Kidney tubule cell (primary cell): ENCODE measurements around the gene SH3RF3.

Experiments used
- DNase-seq: peaks from one replicate; pipeline ENCODE4 v3.0.0-alpha.2; 2018; ENCODE audit warnings: low spot score

The SH3RF3 gene

DNA sequence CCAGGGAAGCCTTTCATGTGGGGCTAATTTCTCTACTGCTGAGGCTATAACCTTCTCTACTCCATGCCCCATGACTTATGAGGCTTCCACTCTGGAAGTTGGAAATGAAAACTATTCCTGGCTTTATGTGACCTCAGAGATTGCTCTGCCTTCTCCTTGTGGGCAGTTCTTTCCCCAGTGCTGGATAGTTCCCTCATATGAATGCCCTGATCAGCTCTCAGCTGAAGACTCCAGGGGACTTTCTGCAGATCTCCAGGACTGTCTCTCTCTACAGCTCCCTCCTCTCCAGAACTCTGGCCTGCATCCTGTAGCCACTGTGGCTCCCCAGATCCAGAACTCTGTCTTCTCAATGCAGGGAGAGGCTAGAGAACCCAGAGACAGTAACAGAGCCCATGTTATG is 249.7 kb downstream of the SH3RF3 start:
- no peak for DNase-seq

DNA sequence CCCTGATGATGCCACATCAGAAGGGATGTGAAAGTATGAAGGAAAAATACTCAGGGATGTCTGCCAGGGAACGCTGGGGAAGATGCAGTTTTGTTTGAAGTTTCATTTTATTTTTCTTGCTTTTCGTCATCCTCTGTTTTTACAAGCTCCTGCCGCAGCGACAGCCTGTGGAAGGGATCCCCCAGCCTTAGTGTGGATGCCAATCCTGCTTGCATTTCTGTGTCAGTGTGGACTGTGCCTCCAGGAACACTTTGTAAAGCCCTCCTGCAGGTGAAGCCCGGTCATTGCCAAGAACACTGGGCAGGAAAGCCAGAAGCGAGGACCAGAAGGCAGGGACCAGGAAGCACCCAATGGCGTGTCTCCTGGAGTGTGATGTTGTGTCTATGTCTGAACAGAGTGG is 250.5 kb downstream of the SH3RF3 start:
- DNase-seq = no peak

DNA sequence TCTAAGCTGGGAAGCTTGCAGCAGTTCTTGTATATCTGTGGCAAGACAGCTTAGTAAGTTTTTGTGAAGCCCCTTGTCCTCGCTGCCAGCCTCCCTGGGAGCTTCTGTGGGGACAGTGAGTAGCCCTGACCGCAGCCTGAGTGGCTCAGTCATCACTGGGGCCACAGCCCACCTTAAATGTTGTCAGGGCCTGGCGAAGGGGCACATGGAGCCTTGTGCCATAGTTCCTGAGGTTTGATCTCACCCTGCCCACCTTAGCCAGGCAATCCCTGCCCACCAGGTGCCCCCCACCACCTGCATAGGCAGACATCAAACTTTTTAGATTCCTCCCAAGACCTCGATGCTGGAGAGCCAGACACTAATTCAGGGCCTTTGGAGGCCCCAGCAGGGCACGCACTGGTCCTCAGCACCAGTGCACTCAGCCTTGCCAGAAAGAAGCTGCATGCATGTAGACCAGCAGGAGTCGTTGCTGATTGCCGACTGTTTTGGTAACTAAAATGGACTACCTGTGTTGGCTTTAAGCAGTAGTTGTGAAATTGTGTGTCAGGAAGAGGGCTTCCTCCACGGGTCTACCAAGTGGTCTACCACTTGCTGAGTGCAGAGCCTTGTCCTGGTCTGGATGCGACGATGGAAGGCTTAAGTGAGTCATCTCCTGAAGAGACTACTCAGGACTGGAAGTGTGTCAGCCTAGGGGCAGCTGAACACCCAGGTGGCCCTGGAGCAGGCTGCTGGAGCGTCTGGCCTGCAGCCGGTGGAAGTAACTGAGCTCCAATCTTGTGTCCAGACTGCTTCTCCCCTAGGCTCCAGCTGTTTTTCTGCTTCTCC is 251.7 kb downstream of the SH3RF3 start:
- DNase-seq = no peak

DNA sequence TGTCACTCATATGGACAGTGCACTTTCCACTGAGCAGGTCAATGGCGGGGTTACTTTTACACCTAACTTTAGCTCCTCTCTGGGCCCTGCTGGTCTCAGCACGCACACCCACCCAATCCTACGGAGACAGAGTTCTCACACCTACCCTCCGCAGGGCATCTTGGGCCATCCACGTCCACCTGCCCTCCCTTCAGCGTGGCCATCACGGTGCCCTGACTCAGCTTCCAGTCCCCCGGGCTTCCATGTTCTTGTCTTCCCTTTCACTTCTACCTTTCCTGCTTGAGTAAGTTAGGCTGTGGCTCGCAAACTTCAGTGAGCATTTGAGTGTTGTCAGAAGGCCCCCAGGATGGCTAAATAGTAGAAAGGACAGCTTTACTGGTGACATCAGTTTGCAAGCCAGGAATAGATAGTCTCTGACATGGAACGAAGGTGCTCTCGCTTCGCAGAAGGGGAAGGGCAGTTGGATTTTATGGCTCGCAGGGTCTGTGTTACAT is 252.4 kb downstream of the SH3RF3 start:
- no peak for DNase-seq

DNA sequence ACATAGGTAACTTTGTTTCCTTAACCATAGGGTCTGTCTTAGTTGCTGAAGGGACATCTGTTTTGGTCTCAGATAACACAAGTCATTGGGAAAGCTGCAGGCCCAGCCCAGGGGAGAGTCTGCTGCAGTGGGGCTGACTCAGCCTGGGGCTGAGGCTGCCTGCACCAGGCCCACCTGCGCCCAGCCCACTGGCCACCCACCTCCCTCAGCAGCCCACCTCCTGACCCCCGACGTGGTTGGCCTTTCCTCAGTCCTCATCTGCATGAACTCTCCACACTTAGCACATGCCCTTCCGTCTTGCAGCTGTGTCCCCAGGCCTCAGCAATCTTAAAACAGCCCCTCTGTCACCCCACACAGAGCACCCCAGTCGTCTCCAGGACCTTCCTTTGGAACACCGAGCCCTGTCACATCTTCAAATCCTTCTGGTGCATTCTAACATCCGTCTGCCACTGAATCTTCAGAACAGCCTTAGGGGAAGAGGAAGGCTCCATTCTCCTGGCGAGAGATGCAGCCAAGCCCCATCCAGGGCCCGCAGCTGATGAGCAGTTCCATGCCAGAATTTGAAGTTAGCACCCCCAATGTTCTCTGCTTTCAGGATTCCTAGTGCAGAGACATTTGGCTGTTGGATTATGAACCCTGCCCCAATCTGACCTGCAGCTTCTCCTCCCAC is 253.4 kb downstream of the SH3RF3 start:
- DNase-seq = no peak

DNA sequence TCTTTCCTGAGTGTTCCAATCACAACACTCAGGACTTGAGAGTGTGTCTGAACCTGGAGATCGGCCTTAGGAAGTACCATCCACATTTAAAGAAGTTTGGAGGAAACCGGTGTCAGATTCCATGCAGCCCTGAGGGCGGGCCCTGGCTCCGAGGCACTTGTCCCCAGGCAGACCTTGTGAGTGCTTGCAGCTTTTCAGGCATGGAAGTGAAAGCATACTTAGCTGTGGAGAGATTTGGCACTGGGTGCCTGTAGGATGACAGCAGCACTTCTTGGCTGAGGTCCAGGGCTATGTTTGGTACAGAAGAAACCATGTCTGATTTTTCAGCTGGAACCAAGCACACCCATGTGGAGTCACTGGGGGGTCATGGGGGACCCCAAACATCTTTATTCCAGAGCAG is 253.9 kb downstream of the SH3RF3 start:
- peak; percentile 54 for DNase-seq

DNA sequence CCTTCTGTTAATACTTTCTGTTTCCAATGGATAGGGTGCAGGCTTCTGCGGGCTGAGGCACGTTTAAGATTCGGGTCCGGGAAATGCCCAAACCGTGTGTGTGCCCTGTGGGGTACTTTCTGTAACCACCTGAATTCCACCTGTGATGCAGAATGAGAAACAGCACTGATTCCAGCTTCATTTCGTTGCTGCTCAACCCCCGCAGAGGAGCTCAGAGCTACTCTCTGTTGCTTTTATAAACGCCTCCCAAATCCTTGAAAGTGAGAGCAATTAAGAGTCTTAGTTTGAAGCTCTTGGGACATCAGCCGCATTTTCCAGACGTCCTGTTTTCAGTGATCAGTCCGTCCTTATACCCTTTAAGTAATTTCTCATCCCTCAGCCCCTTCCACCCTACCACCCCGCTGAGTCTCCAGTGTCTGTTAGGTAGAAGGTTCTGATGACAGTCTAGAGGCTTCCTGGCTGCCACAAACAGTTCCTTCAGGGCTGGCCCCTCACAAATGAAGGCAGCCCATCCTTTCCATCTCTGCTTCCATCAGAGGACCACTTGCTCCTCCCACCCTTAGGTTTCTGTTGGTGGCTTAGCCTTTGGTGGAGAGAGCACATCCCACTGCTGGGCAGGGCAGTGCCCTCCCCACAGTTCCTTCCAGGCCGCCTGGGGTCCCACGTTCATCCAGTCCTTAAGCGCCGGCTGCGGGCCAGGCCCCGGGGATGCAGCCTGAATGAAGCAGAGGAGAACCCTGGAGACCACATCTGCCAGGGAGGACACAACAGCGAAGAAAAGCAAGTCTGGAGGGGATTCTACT is 254.7 kb downstream of the SH3RF3 start:
- DNase-seq = no peak

DNA sequence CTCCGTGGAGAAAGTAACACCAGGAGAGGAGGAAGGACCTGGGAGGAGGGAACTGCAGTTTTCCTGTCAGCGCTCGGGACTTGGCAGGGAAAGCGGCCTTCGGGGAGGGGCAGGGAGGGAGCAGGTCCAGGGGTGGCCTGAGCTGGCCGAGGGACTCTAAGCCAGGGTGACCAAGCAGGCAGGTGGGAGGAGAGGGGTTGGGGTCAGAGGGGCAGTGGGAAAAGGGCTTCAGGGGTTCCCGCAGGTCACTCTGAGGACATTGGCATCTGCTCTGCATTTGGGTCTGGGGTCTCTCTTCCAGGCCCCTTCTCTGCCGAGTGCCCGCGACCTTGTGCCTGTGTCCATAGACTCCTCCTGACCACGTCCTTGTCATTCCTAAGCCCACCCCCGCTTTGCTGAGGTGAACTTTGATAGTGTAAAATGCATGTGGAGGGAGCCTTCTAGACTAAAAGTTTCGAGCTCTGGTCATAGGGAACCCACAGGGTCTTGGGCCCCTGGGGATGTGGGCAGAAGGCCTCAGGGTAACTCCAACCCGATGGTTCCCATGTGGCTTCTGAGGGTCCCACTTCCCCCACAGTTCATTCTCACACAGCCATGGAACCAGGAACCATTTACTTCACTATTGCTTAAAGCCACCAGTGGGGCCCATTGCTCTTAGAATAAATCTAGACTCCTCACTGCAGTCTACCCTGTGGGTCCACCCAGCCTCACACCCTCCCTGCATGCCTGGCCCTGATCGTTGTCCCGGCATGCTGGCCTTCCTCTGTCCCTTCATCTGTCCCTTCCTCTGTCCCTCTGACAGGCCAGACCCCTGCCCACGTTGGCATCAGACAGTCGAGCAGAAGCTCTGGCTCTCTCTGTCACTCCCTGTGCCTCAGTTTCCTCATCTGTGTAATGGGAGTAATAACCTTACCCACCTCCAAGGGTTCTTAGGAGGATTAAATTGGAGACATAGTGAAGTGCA is 255.6 kb downstream of the SH3RF3 start:
- DNase-seq = no peak

DNA sequence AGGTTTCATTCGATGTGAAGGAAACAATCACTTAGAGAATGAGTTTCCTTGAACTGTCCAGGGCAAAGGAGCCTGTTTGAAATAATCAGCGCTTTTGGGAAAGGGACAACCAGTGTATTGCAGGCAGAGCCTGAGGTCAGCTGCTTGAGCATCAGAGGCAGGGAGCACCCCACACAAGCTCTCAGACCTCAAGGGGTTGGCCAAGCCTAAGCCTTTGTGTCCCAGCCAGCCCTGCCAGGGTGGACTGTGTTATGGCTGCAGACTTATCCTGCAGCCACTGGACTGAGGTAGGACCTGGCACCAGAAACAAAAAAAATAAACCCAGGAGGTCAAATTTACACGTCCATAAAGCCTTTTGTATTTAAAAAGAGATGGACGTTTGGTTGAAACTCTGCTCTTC is 256.5 kb downstream of the SH3RF3 start:
- DNase-seq = no peak

DNA sequence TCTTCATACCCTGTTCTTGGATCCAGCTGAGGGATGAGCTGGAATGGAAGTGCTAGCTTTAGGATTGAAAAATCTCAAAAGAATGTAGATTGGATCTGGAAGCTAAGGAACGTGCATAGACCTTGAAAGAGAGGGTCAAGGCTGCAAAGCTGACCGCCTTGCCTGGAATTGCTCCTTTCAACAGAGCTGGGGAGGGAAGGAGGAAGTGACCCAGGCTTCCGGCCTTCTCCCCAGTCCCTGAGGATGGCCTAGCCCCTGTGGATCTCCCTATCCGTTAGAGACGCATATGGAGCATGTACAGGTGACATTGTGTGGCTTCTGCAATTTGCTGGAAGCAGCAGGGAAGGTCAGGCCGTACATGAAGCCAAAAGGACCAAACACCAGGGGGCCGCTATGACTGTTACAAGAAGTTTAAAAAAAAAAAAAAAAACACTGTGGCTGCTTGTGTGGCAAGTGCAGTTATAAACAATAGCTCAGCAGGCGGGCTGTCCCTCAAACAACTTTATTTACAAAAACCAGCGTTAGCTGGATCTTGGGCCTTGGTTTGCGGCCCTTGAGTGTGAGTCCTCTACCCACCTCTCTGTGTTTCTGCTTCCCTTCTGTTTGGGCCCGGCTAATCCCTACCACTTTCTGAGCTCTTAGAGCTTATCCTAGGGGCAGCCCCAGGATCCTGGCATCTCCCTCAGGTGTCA is 257.1 kb downstream of the SH3RF3 start:
- no peak for DNase-seq

DNA sequence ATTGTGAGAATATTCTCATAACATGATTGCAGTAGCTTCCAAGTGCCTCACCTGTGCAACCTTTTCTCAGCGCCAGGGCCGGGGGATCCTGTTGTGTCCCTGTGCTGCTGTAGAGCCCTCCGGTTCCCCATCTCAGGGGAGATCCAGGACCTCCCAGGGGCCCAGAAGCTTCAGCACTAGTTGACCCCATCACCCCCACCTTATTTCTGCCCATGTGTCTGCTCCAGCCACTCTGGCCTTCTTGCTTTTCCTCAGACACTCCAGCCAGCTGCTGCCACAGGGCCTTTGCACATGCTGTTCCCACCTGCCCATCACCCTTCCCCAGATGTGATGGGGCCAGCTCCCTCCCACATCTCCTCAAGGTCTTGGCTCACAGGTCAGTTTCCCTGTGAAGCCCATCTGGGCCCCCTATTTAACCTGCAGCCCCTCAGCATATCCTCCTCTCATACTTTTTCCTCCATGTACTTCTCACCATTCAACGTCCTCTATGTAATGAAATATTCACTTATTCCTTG is 258.3 kb downstream of the SH3RF3 start:
- DNase-seq = no peak

DNA sequence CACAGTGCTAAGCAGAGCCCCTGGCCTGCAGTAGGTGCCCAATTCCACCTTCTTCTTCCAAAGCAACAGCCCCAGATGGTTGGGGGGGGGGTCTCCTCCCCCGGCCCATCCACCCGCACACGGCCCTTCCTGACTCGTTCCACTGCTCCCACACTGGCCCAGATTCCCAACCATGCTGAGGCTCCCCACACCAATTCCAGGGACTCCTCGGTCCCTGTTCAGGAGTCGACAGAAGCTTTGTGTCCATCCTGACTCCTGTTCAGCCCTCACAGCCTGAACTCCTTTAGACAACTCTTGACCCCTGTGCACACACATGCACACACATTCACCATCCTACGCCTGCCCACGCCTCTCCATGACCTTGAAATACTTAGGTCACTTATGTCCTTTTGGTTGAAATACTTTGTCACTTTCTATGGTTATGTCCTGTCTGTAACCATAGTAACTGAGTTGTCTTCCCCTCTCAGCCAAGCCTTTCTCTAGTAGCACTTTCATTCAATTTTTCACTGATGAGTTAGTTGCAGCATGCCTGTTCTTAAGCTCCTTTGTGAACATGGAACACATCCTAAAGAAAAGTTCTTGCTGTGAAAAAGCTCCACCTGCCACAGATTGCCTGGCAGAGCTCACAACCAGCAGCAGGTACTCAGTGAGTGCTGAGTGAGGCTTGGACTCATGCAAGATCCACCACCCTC is 258.9 kb downstream of the SH3RF3 start:
- no peak for DNase-seq

DNA sequence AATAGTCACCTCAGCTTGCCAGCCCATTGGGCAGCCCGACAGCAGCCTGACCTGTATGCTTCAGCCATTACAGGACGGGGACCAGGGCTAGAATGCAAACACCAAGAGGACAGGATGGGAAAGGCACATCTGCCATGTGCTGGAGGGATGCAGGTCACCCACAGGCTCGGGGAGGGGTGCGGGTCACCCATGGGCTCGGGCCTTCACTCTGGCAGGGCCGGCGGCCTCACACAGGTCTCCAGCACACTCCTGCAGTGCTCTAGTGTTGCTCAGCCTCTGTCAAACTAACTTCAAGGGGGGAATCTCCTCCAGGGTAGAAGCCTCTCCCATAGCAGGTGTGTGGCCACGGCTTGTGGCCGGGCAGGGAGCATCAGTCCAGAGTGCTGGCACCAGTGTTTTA is 262.2 kb downstream of the SH3RF3 start:
- DNase-seq = no peak

DNA sequence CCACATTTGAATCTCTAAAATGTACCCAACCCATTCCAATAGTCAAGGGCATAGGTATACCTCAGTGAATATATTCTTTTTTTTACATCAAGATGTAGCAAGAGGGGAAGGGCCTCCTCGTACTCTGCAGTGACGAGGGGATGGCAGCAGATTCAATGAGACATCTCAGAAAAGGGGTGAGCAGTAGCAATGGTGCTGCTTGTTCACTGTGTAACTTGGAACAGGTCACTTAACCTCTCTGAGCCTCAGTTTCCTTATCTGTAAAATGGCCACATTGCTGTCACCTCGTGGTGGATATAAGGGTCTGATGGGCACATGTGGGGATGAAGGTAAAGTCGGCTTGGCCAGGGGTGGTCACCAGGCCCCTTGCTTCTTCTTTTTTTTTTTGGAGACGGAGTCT is 263.1 kb downstream of the SH3RF3 start:
- no peak for DNase-seq

DNA sequence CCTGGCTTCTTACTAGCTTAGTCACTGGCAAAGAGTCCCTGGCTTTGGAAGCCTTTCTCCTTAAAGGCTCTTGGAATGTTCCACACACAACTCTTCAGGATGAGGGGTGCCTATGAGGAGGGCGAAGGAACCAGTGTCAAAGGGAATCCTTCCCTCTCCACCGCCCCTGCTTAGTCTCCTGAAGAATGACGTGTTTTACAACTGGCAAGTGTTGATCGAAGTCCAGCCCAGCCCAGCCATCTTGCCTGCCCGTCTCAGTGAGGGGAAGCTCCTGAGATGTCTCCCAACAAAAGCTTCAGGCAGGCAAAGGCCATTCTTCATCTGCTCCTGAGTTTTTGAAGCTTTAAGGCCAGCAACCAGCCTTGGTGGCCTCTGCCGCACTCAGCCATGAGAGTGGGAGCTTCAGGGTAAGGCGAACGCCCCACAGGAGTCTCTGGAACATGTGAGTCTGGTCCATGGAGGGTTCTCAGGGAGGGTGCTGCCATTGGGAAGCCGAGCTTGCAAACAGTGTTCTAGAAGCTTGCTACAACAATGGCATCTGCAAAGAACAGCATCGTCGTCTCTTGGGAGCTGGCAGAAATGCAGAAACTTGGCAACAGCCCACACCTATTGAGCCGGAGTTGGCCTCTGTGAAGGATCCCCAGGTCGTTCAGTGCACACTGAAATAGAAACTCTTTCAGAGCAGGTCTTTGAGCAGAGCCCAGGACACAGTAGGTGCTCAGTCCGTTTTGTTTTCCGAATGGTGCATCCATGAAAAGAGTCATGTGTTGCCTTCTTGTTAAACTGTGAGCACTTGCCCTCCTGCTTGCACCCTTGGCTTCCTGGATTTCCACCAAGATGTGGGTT is 264.0 kb downstream of the SH3RF3 start:
- DNase-seq = no peak

DNA sequence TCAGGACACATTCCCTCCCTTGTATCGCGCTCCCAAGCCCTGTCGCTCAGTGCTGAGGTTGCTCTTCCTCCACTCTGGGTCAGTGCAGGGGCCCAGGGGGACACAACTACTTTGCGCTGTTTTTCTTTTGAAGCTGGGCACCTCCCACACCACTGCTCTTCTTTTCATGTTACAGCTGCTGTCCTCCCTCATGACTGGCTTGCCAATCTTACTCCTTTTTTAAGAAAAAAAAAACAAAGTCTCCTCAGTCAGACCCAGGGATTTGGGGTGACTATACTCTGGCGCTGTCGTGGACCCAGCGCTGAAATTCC is 264.6 kb downstream of the SH3RF3 start:
- DNase-seq = no peak

DNA sequence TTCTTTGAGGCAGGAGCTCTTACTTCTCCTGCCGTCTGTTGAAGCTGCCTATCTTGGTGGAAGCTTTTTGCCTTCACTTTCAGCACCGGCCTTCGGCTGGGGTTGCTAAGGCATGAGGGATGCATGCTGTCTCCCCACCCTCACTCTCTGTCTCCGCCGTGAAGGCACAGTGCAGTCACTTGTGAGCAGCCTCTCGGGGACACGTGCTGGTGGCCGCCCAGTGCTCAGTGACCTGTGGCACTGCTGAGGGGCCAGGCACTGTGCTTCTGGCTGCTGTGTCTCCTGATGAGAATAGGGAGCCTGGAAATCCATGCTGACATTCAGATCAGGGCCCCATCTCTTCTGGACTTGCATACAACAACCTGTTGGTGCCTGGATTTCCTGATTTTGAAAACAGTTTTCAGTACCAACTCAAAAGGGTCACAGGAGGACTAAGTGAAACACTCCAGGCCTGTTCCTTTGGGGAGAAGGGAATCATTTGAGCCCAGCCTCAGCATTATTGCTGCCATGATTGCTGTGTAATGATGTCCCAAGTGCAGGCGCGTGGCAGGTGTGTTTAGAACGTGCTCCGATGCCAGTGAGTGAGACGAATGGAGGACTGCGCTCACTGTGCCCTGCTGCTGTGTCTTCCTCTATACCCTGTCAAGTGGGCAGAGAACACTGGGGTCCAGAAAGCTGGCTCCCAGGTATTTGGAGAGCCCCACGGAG is 266.6 kb downstream of the SH3RF3 start:
- no peak for DNase-seq
